Measurements from ENCODE around the gene DVL3. TPM values are rescaled to one million over a fixed set of nuclear protein-coding genes. Genes with fewer than 3 reads are reported as not detected.

DVL3 gene
- total RNA-seq, 2 experiments from 2014 or later, result 39.9 to 41.0 TPM

GRCh38 chr3:184186902-184187207 is 31.7 kb downstream of the DVL3 start:
- peaks cover 19% of the 10 kb centered on the region for H3K36me3 Mint-ChIP-seq
- H3K4me3 Mint-ChIP-seq, result peak overlapping the region; percentile 98
- H3K9me3 Mint-ChIP-seq, result no peaks in the 10 kb centered on the region
- peak overlapping the region; percentile 94 for H3K27ac Mint-ChIP-seq
- H3K4me1 Mint-ChIP-seq, result peaks cover 18% of the 10 kb centered on the region
- no peaks in the 10 kb centered on the region for H3K27me3 Mint-ChIP-seq
- no peak for DNase-seq
- POLR2A ChIA-PET, result interaction anchor here (0.6 to 1.8 kb wide), 4 partner anchors 22 to 473 kb away, joined by 3 to 5 read pairs (median 4); partner anchors contain the start of gene EIF2B5
- ATAC-seq (ENCODE audit: low read depth), result no peak

GRCh38 chr3:184188080-184188479 is 32.9 kb downstream of the DVL3 start:
- Mint-ChIP-seq H3K27ac (no peak overlapping the region), H3K4me3 (no peak overlapping the region), H3K4me1 (peaks cover 18% of the 10 kb centered on the region), H3K27me3 (no peaks in the 10 kb centered on the region), H3K9me3 (no peaks in the 10 kb centered on the region), H3K36me3 (peaks cover 24% of the 10 kb centered on the region)
- DNase-seq (no peak), ATAC-seq (ENCODE audit: low read depth) (no peak)
- POLR2A ChIA-PET, result no interaction called here

GRCh38 chr3:184189421-184189820 is 34.2 kb downstream of the DVL3 start:
- H3K4me1 Mint-ChIP-seq, result peaks cover 18% of the 10 kb centered on the region
- no peak overlapping the region for H3K27ac Mint-ChIP-seq
- peaks cover 21% of the 10 kb centered on the region for H3K36me3 Mint-ChIP-seq
- H3K27me3 Mint-ChIP-seq, result no peaks in the 10 kb centered on the region
- ATAC-seq (ENCODE audit: low read depth) (no peak), DNase-seq (no peak)
- no peak overlapping the region for H3K4me3 Mint-ChIP-seq
- no peaks in the 10 kb centered on the region for H3K9me3 Mint-ChIP-seq
- POLR2A ChIA-PET, result no interaction called here

- H3K27ac Mint-ChIP-seq, result peak overlapping the region; percentile 34
- H3K36me3 Mint-ChIP-seq, result peaks cover 19% of the 10 kb centered on the region
- H3K27me3 Mint-ChIP-seq, result no peaks in the 10 kb centered on the region
- POLR2A ChIA-PET, result no interaction called here
- H3K9me3 Mint-ChIP-seq, result no peaks in the 10 kb centered on the region
- no peak overlapping the region for H3K4me3 Mint-ChIP-seq
- no peak for ATAC-seq (ENCODE audit: low read depth)
- no peak for DNase-seq
- peaks cover 2% of the 10 kb centered on the region for H3K4me1 Mint-ChIP-seq
Observed at GRCh38 chr3:184192889-184193288, 37.7 kb downstream of the DVL3 start.

- DNase-seq (no peak), ATAC-seq (ENCODE audit: low read depth) (no peak)
- POLR2A ChIA-PET, result no interaction called here
- H3K9me3 Mint-ChIP-seq, result no peaks in the 10 kb centered on the region
- H3K27ac Mint-ChIP-seq, result no peak overlapping the region
- no peaks in the 10 kb centered on the region for H3K27me3 Mint-ChIP-seq
- H3K4me1 Mint-ChIP-seq, result no peaks in the 10 kb centered on the region
- peaks cover 18% of the 10 kb centered on the region for H3K36me3 Mint-ChIP-seq
- H3K4me3 Mint-ChIP-seq, result no peak overlapping the region
Observed at GRCh38 chr3:184193991-184194539, 38.9 kb downstream of the DVL3 start.

GRCh38 chr3:184196536-184196935 is 41.4 kb downstream of the DVL3 start:
- Mint-ChIP-seq H3K9me3 (no peaks in the 10 kb centered on the region), H3K27me3 (no peaks in the 10 kb centered on the region), H3K36me3 (peaks cover 9% of the 10 kb centered on the region), H3K27ac (no peak overlapping the region), H3K4me3 (no peak overlapping the region), H3K4me1 (no peaks in the 10 kb centered on the region)
- POLR2A ChIA-PET, result interaction anchor here (1.3 kb wide), 1 partner anchor 9 kb away, joined by 3 read pairs; no protein-coding TSS in a partner anchor
- no peak for DNase-seq
- no peak for ATAC-seq (ENCODE audit: low read depth)

- POLR2A ChIA-PET, result interaction anchor here (0.7 kb wide), 2 partner anchors 57 to 64 kb away, joined by 3 to 4 read pairs; partner anchors contain the start of gene EIF2B5
- DNase-seq, result no peak
- no peak overlapping the region for H3K4me3 Mint-ChIP-seq
Observed at GRCh38 chr3:184198509-184198908, 43.3 kb downstream of the DVL3 start.

GRCh38 chr3:184200825-184201224 is 45.6 kb downstream of the DVL3 start:
- H3K4me3 Mint-ChIP-seq, result no peak overlapping the region
- no peak for ATAC-seq (ENCODE audit: low read depth)
- no peaks in the 10 kb centered on the region for H3K4me1 Mint-ChIP-seq
- H3K27ac Mint-ChIP-seq, result no peak overlapping the region
- H3K9me3 Mint-ChIP-seq, result no peaks in the 10 kb centered on the region
- POLR2A ChIA-PET, result no interaction called here
- DNase-seq, result no peak
- H3K36me3 Mint-ChIP-seq, result peaks cover 1% of the 10 kb centered on the region
- H3K27me3 Mint-ChIP-seq, result peaks cover 4% of the 10 kb centered on the region

More at GRCh38 chr3:184198509-184198908, 43.3 kb downstream of the DVL3 start:
- H3K36me3 Mint-ChIP-seq, result peaks cover 1% of the 10 kb centered on the region
- no peaks in the 10 kb centered on the region for H3K27me3 Mint-ChIP-seq
- ATAC-seq (ENCODE audit: low read depth), result no peak
- H3K27ac Mint-ChIP-seq, result no peak overlapping the region
- no peaks in the 10 kb centered on the region for H3K4me1 Mint-ChIP-seq
- H3K9me3 Mint-ChIP-seq, result no peaks in the 10 kb centered on the region

GRCh38 chr3:184203526-184203925 is 48.3 kb downstream of the DVL3 start:
- H3K27ac Mint-ChIP-seq, result no peak overlapping the region
- no peak overlapping the region for H3K4me3 Mint-ChIP-seq
- peaks cover 13% of the 10 kb centered on the region for H3K27me3 Mint-ChIP-seq
- no peaks in the 10 kb centered on the region for H3K4me1 Mint-ChIP-seq
- no peaks in the 10 kb centered on the region for H3K9me3 Mint-ChIP-seq
- DNase-seq, result no peak
- POLR2A ChIA-PET, result interaction anchor here (0.9 kb wide), 1 partner anchor 68 kb away, joined by 3 read pairs; the partner anchor contains the start of gene EIF2B5
- no peaks in the 10 kb centered on the region for H3K36me3 Mint-ChIP-seq
- ATAC-seq (ENCODE audit: low read depth), result no peak

GRCh38 chr3:184209146-184209923 is 54.2 kb downstream of the DVL3 start:
- no peak for ATAC-seq (ENCODE audit: low read depth)
- no peaks in the 10 kb centered on the region for H3K9me3 Mint-ChIP-seq
- H3K4me3 Mint-ChIP-seq, result no peak overlapping the region
- no peaks in the 10 kb centered on the region for H3K36me3 Mint-ChIP-seq
- no peaks in the 10 kb centered on the region for H3K4me1 Mint-ChIP-seq
- POLR2A ChIA-PET, result no interaction called here
- DNase-seq, result no peak
- no peak overlapping the region for H3K27ac Mint-ChIP-seq
- peaks cover 20% of the 10 kb centered on the region for H3K27me3 Mint-ChIP-seq

- H3K27ac Mint-ChIP-seq, result no peak overlapping the region
- DNase-seq, result no peak
- ATAC-seq (ENCODE audit: low read depth), result no peak
- POLR2A ChIA-PET, result no interaction called here
- no peaks in the 10 kb centered on the region for H3K9me3 Mint-ChIP-seq
- no peaks in the 10 kb centered on the region for H3K36me3 Mint-ChIP-seq
- no peak overlapping the region for H3K4me3 Mint-ChIP-seq
- H3K27me3 Mint-ChIP-seq, result peaks cover 19% of the 10 kb centered on the region
- H3K4me1 Mint-ChIP-seq, result no peaks in the 10 kb centered on the region
Observed at GRCh38 chr3:184211297-184211696, 56.1 kb downstream of the DVL3 start.

- no peak for ATAC-seq (ENCODE audit: low read depth)
- peaks cover 15% of the 10 kb centered on the region for H3K27me3 Mint-ChIP-seq
- H3K27ac Mint-ChIP-seq, result no peak overlapping the region
- no peaks in the 10 kb centered on the region for H3K9me3 Mint-ChIP-seq
- H3K36me3 Mint-ChIP-seq, result no peaks in the 10 kb centered on the region
- no peak overlapping the region for H3K4me3 Mint-ChIP-seq
- POLR2A ChIA-PET, result no interaction called here
- no peak for DNase-seq
- H3K4me1 Mint-ChIP-seq, result no peaks in the 10 kb centered on the region
Observed at GRCh38 chr3:184211718-184212117, 56.5 kb downstream of the DVL3 start.

GRCh38 chr3:184218814-184219213 is 63.6 kb downstream of the DVL3 start:
- H3K4me1 Mint-ChIP-seq, result no peaks in the 10 kb centered on the region
- POLR2A ChIA-PET, result no interaction called here
- no peak overlapping the region for H3K4me3 Mint-ChIP-seq
- no peak overlapping the region for H3K27ac Mint-ChIP-seq
- peaks cover 7% of the 10 kb centered on the region for H3K27me3 Mint-ChIP-seq
- ATAC-seq (ENCODE audit: low read depth), result no peak
- no peak for DNase-seq
- no peaks in the 10 kb centered on the region for H3K36me3 Mint-ChIP-seq
- H3K9me3 Mint-ChIP-seq, result no peaks in the 10 kb centered on the region

- no peaks in the 10 kb centered on the region for H3K36me3 Mint-ChIP-seq
- no peaks in the 10 kb centered on the region for H3K4me1 Mint-ChIP-seq
- no peak overlapping the region for H3K4me3 Mint-ChIP-seq
- H3K27ac Mint-ChIP-seq, result no peak overlapping the region
- POLR2A ChIA-PET, result no interaction called here
- no peaks in the 10 kb centered on the region for H3K9me3 Mint-ChIP-seq
- peaks cover 21% of the 10 kb centered on the region for H3K27me3 Mint-ChIP-seq
- ATAC-seq (ENCODE audit: low read depth) (no peak), DNase-seq (no peak)
Observed at GRCh38 chr3:184222521-184222920, 67.3 kb downstream of the DVL3 start.
